GM20431 (cell line): ENCODE data around the gene PSMD4.
"Not testable (repeated sequence)": the region's sequence is repeated elsewhere in the genome, so short reads cannot be mapped to it uniquely, and the experiment has no call there.

Experiments
- in situ Hi-C: fragments of 300-500 bp; cut with MseI, MboI; formaldehyde crosslinking; loops from one replicate; pipeline ENCODE4 v1.15.0; 2020; ENCODE audit warnings: low sequenced_read_pairs; ENCODE audit not compliant: unreplicated experiment

The PSMD4 gene

DNA sequence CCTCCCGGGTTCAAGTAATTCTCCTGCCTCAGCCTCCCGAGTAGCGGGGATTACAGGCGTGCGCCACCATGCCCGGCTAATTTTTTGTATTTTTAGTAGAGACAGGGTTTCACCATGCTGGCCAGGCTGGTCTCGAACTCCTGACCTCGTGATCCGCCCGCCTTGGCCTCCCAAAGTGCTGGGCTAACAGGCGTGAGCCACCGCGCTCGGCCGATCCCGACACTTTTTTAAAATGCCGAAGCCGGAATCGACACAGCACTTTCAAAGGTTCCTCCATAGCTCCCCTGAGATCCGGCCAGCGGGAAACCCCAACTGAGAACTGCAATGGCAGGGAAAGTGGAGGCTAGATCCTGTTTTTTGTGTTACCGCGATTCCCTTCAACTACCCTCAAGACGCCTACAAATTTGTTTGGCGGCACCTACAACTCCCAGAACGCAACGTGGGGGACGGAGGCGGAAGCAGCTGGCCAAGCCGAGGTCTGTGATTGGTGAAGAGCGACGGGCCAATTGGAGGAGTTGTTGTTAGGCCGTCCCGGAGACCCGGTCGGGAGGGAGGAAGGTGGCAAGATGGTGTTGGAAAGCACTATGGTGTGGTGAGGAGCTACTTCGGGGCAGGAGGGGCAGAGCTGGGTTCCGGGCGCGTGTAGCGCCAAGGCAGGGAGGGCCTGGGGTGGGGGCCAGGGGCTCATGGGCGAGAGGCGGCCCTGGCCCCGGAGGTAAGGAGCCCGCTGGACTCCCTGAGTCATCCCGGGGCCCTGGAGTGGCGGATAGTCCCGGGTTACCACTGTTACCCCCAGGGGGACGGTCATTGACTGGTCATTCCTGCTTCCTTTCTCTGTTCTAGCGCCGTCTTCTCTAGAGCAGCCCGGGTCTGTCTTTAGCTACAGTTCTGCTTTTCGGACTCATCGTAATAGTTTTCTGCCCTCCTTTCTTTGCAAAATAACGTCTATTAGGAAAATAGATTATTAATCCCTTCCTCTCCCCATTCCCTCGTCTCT is at the start of gene PSMD4:
TSS of gene PSMD4 (plus strand) at position 518 of the 997 bp plus-strand sequence. CDS start at position 567, 49 bp downstream.
- in situ Hi-C loops: no loop called here

DNA sequence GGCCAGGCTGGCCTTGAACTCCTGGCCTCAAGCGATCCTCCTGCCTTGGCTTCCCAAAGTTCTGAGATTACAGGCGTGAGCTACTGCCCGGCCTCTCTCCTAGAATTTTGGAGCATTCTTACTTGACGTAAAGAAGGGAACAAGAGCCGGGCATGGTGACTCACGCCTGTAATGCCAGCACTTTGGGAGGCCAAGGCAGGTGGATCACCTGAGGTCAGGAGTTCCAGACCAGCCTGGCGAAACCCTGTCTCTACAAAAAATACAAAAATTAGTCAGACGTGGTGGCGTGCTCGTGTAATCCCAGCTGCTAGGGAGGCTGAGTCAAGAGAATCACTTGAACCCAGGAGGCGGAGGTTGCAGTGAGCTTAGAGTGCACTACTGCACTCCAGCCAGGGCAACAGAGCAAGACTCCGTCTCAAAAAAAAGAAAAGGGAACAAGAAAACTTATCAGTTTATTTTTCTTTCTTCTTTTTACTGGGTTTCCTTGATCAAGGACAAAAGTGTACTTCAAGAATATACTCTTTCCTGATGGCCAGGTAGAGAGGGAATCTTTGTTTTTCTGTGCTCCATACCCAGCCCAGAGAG is 49.1 kb upstream of the PSMD4 start:
- in situ Hi-C loops: not testable (repeated sequence)

DNA sequence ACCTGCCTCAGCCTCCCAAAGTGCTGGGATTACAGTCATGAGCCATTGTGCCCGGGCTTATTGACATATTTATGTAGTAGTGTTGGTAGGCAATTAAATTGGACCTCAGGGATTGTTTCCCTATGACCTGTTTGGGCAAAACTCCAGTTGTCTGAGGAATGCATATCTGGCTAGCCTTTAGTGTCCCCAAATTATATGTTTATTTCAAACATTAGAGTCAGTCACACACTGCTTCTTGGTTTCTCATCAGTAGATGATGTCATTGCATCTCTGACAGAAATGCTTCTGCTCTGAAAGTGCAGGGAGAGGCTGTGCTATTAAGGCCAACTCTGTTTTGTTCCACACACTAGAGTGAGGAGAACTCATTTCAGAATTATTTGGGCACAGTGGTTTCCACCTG is 43.7 kb upstream of the PSMD4 start:
- in situ Hi-C loops: no loop called here

DNA sequence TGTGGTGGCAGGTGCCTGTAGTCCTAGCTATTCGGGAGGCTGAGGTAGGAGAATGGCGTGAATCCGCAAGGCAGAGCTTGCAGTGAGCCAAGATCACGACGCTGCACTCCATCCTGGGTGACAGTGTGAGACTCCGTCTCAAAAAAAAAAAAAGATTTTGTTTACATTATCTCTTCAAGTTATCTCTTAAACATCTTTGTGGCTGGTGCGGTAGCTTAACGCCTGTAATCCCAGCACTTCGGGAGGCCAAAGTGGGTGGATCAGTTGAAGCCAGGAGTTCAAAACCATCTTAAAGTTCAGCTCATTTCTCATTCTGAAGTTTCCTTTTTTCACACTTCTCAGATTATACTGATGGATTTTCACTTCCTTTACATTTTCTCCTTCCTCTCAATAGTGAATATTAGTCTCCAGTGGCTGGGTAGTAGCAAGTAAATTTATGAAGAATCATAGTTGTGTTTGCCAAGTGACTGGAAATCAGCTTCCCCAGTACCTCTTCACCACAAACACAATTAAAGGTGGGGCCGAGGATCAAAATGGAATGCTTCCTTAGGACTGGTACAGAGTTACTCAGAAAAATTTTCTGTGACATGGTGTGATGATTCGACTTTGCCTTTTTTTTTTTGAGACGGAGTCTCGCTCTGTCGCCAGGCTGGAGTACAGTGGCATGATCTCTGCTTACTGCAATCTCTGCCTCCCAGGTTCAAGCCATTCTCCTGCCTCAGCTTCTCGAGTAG is 42.4 kb upstream of the PSMD4 start:
- in situ Hi-C loops: no loop called here

DNA sequence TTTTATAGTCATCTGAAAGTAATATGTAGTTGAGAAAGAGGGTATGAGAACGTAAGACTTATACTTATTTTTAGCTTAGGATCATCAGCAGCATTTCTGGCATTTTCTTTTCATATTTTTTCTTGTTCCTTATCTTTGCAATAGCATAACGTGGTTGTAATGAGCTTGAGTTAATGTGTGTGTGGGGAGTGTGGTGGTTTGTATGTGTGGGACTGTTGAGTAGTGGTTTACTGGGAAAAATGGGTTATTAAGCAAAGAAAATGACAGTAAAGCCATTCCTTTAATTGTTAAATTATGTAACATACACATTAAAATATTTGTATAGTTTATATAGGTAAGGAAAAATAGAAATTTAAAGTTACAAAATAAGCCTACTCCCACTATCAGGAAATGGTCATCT is 41.0 kb upstream of the PSMD4 start:
- in situ Hi-C loops: no loop called here

DNA sequence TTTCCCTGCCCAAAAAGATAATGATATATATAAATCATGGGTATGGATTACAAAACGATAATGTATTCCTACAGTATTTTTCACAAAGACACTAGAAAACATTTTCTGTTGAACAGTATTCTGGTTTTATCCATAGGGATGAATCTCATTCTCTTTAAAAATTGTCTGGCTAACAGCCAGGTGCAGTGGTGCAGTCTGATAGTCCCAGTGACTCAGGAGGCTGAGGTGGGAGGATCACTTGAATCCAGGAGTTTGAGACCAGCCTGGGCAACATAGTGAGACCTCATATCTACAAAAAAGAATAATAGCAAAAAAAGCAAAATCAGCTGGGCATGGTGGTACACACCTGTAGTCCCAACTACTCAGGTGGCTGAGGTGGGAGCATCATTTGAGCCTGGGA is 32.9 kb upstream of the PSMD4 start:
- in situ Hi-C loops: no loop called here

DNA sequence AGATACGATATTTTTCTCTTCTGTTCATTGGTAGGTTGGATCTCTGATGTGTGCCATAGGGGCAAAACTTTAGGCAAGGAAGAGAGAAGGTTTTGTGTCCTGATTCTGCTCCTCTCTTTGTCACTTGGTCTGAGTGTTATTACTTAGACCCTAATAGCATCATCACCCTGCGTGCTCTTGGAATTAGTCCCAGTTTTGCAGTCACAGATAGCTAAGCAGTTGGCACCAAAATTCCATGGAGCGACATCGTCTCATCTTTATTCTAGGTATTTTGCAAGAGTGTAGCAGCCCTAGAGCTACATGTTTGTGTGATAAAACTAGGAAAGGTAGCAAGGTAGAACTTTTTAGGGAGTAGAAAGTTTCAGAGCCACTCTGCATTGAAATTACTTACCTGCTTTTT is 32.4 kb upstream of the PSMD4 start:
- in situ Hi-C loops: no loop called here

DNA sequence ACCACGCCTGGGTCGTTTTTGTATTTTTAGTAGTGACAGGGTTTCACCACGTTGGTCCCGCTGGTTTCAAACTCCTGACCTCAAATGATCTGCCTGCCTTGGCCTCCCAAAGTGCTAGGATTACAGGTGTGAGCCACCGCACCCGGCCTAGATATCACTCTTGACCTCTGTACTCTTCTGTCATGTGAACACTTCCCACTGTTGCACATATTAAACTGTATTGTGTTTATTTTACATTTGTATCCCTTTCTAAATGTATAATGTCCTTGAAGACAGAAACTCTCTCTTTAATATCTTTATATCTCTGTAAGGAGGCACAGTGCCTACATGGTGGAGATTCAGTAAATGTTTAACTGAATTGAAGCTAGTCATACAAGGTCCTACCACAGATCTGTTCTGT is 19.3 kb upstream of the PSMD4 start:
- in situ Hi-C loops: no loop called here

DNA sequence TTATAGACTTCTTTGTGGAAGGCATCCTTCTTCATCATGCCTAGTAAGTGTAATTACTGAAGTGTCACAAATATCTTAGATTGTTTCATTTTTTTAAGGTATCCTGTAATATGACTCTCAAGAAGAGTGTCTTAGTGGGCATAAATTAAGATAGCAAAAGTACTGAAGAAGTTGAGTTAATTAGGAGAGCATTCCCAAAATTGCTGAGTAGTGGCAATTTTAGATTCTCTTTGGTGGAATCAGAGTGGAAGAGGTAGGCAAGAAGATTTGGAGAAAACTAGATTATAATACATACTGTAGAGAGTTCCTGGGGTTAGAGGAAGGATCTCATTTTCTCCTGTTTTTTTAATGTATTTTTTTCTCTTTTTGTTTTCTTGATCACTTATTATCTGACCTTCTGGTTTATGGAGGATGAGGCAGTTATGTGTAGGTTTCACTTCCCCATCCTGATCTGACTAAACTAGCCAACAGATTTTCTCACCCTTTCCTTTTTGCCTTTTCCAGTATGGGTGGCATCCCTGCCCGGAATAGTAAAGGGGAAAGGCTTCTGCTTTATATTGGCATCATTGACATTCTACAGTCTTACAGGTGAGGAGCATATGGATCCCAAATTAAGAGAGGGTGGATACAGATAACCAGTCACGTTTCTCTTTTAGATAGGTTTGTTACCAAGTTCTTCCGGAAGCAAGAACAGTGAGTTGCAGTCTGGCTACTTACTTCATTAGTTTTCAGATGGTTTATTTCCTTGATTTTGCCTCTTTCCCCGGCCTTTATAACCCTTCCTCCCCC is 16.7 kb upstream of the PSMD4 start:
- in situ Hi-C loops: no loop called here

DNA sequence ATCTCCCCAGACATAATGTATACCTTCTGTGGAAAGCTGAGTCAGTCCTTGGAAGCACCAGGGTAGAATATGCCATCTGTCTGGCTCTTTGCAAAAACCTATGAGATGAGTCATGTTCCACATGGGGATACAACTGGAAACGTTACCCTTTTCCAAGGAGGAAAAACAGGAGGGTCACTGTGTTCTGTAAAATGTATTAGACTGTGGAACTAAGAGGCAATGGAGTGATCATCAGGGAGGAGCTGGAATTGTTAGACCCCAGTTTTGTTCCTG is 16.1 kb upstream of the PSMD4 start:
- in situ Hi-C loops: no loop called here

DNA sequence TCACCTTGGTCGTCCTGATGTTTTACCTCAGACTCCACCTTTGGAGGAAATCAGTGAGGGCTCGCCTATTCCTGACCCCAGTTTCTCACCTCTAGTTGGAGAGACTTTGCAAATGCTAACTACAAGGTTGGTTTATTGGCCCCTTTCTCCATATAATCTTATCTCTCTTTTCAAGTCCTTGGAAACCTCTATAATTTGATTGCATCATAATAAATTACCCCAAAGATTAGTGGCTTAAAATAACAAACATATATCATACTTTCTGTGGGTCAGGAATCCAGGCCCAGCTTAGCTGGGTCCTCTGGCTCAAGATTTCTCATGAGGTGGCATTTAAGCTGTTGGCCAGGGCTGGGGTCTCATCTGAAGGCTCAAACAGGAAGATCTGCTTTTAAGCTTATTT is 12.1 kb upstream of the PSMD4 start:
- in situ Hi-C loops: no loop called here

DNA sequence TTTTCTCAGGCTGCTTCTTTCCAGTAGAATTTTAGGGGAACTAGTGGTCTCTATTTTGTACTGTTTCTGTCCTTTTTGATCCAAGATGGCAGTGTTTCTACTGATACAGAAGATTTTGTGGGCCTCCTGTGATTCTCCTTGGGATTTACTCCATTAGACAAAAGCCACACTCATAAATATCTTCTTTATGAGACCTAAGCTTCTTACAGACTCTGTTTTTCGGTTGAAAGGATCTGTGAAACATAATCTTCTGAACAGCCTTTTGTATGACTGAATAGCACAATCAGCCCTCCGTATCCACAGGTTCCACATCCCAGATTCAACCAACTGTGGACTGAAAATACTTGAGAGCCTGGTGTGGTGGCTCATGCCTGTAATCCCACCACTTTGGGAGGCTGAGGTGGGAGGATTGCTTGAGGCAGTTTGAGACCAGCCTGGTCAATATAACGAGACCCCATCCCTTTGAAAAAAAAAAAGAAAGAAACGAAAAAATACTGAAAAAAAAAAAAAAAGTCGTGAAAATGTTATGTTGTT is 10.8 kb upstream of the PSMD4 start:
- in situ Hi-C loops: no loop called here

DNA sequence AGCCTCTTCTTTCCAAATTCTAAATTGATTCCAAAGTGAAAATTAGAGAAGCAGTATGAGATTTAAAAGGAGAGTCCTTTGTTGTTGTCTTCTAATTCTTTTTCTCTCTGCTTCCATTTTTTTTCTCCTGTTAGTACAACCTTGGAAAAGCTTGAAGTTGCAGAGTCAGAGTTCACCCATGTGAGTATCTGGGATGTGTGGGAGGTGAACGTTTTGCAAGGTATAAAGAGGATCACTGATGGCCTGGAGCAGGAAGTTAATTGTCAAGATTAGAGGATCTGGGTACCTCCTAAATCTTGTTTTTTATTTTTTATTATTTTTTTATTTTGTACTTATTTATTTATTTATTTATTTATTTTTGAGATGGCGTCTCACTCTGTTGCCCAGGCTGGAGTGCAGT is 7.7 kb upstream of the PSMD4 start:
- in situ Hi-C loops: no loop called here

DNA sequence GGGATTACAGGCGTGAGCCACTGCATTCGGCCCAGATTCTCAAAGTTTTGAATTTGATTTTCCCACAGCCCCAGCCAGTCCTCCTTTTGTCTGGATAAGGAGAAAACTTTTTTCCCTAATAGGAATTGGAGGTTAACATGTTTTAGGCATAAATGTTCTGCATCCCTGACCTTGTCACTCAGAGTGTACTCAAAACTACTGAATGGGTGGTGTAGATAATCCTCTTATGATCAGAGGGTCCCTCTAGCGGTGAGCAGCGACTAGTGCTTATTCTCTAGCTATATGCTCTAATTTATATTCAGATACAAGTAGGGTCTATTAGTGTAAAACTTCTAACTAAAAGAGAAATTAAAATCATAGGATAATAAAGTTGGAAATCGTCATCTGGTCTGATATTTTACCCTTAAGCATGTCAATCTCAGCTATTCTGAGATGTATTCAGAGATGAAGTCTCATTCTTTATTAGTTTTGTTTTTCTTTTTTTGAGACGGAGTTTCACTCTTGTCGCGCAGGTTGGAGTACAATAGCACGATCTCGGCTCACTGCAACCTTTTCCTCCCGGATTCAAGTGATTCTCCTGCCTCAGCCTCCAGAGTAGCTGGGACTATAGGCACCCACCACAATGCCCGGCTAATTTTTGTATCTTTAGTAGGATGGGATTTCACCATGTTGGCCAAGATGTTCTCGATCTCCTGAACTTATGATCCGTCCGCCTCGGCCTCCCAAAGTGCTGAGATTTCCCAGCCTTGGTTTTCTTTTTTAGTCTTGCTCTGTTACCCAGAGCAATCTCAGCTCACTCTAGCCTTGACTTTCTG is 2.7 kb upstream of the PSMD4 start:
- in situ Hi-C loops: no loop called here

DNA sequence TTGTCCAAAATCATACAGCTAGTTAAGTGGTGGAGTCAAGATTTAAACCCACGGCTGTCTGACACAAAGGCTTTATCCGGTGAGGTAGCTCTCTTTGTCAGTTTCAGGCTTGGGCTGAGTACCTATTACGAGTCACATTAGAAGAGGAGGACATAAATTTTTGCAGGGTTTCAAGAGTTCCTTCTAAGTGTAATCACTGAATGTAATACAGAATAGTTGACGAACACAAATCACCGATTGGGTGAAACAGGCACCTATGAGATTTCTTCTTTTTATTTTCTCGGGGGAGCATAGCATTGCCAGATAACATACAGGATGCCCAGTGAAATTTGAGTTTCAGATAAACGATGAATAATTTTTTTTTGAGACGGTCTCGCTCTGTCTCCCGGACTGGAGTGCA is 847 bp downstream of the PSMD4 start:
- in situ Hi-C loops: no loop called here

DNA sequence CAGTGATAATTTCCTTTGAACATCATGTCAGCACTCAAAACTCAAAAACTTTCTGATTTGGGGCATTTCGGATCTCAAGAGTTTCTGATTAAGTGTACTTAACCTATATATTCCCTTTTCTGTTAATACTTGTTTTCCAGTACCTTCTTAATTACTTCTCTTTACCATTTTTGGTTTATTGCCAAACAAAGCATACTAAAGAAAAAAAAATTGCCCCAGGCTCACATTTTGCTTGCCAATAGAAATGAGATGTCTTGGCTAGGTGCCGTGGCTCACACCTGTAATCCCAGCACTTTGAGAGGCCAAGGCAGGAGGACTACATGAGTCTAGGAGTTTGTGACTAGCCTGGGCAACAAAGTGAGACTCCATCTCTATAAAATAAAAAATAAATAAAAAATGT is 4.8 kb downstream of the PSMD4 start:
- in situ Hi-C loops: no loop called here

DNA sequence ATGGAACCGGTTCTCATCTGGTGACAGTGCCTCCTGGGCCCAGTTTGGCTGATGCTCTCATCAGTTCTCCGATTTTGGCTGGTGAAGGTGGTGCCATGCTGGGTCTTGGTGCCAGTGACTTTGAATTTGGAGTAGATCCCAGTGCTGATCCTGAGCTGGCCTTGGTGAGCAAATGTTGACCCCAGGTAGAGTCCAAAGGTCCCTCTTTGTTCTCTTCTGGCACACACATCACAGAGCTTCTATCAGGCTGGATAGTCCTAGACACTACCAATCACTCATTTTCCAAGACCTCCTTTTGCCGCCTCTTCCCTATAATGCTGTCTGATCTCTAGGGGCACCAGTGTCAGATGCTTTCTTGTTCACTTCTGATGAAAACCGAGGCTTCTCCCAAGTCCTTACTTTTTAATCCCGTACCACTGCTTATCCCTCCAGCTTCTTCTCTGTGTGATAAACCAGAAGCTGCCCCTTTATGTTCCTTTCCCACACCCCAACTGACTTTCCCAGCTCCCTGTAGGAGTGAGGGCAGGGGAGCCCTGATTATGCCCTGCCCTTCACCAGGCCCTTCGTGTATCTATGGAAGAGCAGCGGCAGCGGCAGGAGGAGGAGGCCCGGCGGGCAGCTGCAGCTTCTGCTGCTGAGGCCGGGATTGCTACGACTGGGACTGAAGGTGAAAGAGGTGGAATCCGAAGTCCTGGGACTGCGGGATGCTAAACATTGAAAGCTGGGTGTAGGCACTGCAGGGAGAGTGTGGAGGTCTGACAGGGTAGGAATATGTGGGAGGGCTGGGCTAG is 11.1 kb downstream of the PSMD4 start:
- in situ Hi-C loops: no loop called here

DNA sequence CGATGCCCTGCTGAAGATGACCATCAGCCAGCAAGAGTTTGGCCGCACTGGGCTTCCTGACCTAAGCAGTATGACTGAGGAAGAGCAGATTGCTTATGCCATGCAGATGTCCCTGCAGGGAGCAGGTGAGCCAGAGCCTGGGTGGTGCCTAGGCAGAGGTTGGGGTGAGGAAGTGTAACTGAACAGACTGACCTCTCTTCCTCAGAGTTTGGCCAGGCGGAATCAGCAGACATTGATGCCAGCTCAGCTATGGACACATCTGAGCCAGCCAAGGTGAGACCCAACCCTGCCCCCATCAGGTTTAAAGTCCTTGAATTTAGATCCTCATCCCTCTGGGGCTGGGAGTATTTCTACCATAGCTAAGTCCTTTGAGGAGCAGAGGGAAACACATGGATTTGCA is 11.8 kb downstream of the PSMD4 start:
- in situ Hi-C loops: no loop called here

DNA sequence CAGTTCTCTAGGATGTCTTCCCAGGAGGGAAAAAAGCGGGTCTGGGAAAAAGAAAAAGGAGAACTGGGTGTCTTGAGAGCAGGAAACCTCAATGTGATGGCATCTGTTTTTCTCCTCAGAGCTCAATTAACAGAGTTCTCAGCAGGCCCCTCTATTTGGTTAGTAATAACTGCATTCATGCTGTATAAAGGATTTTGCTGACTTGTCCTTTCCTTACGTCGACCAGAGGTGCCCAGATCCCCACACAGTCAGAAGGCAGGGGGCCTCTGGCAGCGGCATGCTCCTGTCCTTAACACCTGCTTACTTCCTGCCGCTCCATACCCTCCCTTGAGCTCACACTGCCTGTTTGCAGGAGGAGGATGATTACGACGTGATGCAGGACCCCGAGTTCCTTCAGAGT is 12.3 kb downstream of the PSMD4 start:
- in situ Hi-C loops: no loop called here
